Lung (tissue), 12 donors: Measurements from ENCODE around the gene USP24. TPM values are rescaled to one million over a fixed set of nuclear protein-coding genes. Genes with fewer than 3 reads are reported as not detected.
A peak's percentile ranks its signal among the peaks of the same experiment; 100 is the strongest.

Source experiments
- ATAC-seq: fragments of 200-7000 bp; cut with Tn5 transposase; one replicate; pipeline ENCODE4 v1.9.1; 2020; ENCODE audit warnings: moderate number of reproducible peaks; ENCODE audit not compliant: insufficient read depth, low FRiP score
- DNase-seq, 3 donors: peaks; one replicate each; pipeline ENCODE4 v3.0.0-alpha.2; 2013 to 2017
- H3K27ac ChIP-seq, 2 donors: one replicate each; pipeline ENCODE4 v1.5.1; 2013; ENCODE audit warnings: mild to moderate bottlenecking in 2 of 2, moderate library complexity in 2 of 2, control low read depth in 1 of 2, inconsistent platforms in 1 of 2, low read depth in 1 of 2, low read length in 1 of 2
- H3K27me3 ChIP-seq, 3 donors: one replicate each; pipeline ENCODE4 v1.5.1; 2013; ENCODE audit warnings: low read length in 2 of 3; ENCODE audit not compliant: control insufficient read depth in 3 of 3, insufficient read depth in 3 of 3
- H3K36me3 ChIP-seq, 4 donors: one replicate each; pipeline ENCODE4 v1.5.1; 2013; ENCODE audit warnings: low read length in 4 of 4, mild to moderate bottlenecking in 1 of 4, moderate library complexity in 1 of 4; ENCODE audit not compliant: control insufficient read depth in 4 of 4, insufficient read depth in 4 of 4
- H3K4me1 ChIP-seq, 5 donors: one replicate each; pipeline ENCODE4 v1.5.1; 2013; ENCODE audit warnings: low read length in 5 of 5, mild to moderate bottlenecking in 2 of 5, moderate library complexity in 1 of 5; ENCODE audit not compliant: control insufficient read depth in 5 of 5, insufficient read depth in 5 of 5
- H3K4me3 ChIP-seq: one replicate; pipeline ENCODE4 v1.5.1; 2013; ENCODE audit warnings: mild to moderate bottlenecking, control low read depth, moderate library complexity
- H3K9ac ChIP-seq, 2 donors: one replicate each; pipeline ENCODE4 v1.5.1; 2013; ENCODE audit warnings: low read length in 2 of 2, control low read depth in 1 of 2; ENCODE audit not compliant: insufficient read depth in 1 of 2
- H3K9me3 ChIP-seq, 4 donors: one replicate each; pipeline ENCODE4 v1.5.1; 2013; ENCODE audit warnings: low read length in 3 of 4, mild to moderate bottlenecking in 1 of 4, moderate library complexity in 1 of 4; ENCODE audit not compliant: control insufficient read depth in 4 of 4, insufficient read depth in 3 of 4
- WGBS, 2 donors: extraction: QIAGEN DNeasy Blood & Tissue Kit; methylation state at CpG; one replicate each; pipeline ENCODE4 v1.1.7; 2013; 5-methylcytosine and 5-hydroxymethylcytosine counted together
- polyA plus RNA-seq, 2 donors: library from polyadenylated mRNA; stranded (reverse); fragments of 200-250 nt; gene quantifications; one replicate each; pipeline ENCODE4 v1.2.1, GENCODE V29; 2013
- total RNA-seq, 2 donors: library from RNA; depleted of rRNA in 1 of 2; stranded (reverse); fragments of >200 nt in 1 of 2; gene quantifications; one replicate each; pipeline ENCODE4 v1.2.1, GENCODE V29; 2014 to 2021
- TF ChIP-seq, protein P1 (sequence below): IDR thresholded peaks from 2 replicates; pipeline ENCODE4 v1.5.1; 2012; ENCODE audit warnings: mild to moderate bottlenecking; ENCODE audit errors: control extremely low read depth, extremely low read depth
- donor health status: control.
- donor health status: control.
- donor health status: Bipolar disorder and iron deficiency.
- donor health status: healthy.
- donor health status: DM: yes; HTN: yes; CAD: no.

USP24 gene
- total and polyA plus RNA-seq, 4 donors: 7.8 to 77.8 (median 23.6) TPM

DNA sequence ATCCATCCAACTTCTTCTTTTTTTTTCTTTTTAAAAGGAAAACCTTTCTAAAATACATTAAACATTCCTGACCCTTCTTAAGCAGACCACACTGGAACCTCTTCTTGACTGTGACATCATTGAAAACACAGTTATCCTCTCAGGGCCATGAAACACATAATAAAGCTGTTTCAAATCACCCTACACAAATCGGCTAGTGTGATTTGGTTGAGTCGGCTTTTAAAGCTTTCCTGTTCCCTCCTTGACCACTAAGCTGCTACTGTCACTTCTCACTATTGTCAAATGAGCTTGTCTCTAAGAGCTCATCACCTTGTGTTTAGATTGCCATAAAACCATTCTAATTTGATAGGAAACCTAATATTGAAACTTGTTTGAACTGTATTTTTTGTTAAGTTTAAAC, 5.9 kb downstream of the USP24 start:
- no peak overlapping the region for H3K9ac ChIP-seq
- peak in 1 of 3 donors; percentile 29 for DNase-seq
- H3K36me3 ChIP-seq: peaks cover 0 to 2% (median under 1%) of the 10 kb centered on the region in 4 donors
- 14 to 36% methylated on average over 2 of the region's 2 CpGs for WGBS, 2 donors
- no peaks in the 10 kb centered on the region for H3K27me3 ChIP-seq
- H3K4me3 ChIP-seq: no peak overlapping the region
- TF ChIP-seq, protein P1, sequence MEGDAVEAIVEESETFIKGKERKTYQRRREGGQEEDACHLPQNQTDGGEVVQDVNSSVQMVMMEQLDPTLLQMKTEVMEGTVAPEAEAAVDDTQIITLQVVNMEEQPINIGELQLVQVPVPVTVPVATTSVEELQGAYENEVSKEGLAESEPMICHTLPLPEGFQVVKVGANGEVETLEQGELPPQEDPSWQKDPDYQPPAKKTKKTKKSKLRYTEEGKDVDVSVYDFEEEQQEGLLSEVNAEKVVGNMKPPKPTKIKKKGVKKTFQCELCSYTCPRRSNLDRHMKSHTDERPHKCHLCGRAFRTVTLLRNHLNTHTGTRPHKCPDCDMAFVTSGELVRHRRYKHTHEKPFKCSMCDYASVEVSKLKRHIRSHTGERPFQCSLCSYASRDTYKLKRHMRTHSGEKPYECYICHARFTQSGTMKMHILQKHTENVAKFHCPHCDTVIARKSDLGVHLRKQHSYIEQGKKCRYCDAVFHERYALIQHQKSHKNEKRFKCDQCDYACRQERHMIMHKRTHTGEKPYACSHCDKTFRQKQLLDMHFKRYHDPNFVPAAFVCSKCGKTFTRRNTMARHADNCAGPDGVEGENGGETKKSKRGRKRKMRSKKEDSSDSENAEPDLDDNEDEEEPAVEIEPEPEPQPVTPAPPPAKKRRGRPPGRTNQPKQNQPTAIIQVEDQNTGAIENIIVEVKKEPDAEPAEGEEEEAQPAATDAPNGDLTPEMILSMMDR: no peak
- peaks cover 0 to 45% (median 10%) of the 10 kb centered on the region in 5 donors for H3K4me1 ChIP-seq
- no peak overlapping the region for H3K27ac ChIP-seq
- H3K9me3 ChIP-seq: no peaks in the 10 kb centered on the region
- no peak for ATAC-seq

- no peak for ATAC-seq
- peaks cover 0 to 2% (median under 1%) of the 10 kb centered on the region in 4 donors for H3K36me3 ChIP-seq
- no peaks in the 10 kb centered on the region for H3K9me3 ChIP-seq
- no peak overlapping the region for H3K27ac ChIP-seq
- 79 to 84% methylated on average over 2 of the region's 2 CpGs for WGBS, 2 donors
- peaks cover 0 to 27% (median 10%) of the 10 kb centered on the region in 5 donors for H3K4me1 ChIP-seq
- no peak overlapping the region for H3K4me3 ChIP-seq
- DNase-seq: no peak
- H3K27me3 ChIP-seq: no peaks in the 10 kb centered on the region
- TF ChIP-seq, protein P1: no peak
- H3K9ac ChIP-seq: no peak overlapping the region
Measured at GRCh38 chr1:55206210-55206609, 9.0 kb downstream of the USP24 start.

- ATAC-seq (no peak), DNase-seq (no peak)
- H3K4me1 ChIP-seq: peaks cover 0 to 23% (median 10%) of the 10 kb centered on the region in 5 donors
- no peaks in the 10 kb centered on the region for H3K27me3 ChIP-seq
- H3K27ac ChIP-seq: peak overlapping the region in 1 of 2 donors; percentile 23
- H3K4me3 ChIP-seq: no peak overlapping the region
- no peaks in the 10 kb centered on the region for H3K9me3 ChIP-seq
- TF ChIP-seq, protein P1: no peak
- 47 to 56% methylated on average over 1 of the region's 1 CpG for WGBS, 2 donors
- H3K36me3 ChIP-seq: peaks cover 0 to 2% (median under 1%) of the 10 kb centered on the region in 4 donors
- H3K9ac ChIP-seq: no peak overlapping the region
Measured at GRCh38 chr1:55204997-55205396, 10.2 kb downstream of the USP24 start.

DNA sequence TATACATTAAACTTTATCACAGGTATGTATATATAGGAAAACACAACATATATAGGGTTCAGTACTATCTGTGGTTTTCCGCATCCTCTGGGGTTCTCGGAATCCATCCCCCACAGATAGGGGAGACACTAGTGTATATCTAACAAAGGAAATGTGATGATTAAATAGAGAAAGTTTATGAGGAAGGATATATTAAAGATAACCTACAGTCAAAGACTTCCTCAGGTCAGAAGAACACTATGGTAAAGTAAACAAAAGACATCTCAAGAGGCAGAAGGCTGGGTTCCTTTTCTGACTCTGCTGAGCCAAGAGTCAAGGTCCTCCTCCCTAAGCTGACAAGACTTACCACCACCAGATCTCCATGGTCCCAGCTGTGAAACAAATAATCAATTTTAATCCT, 12.1 kb downstream of the USP24 start:
- Histone ChIP-seq H3K27ac (no peak overlapping the region), H3K9me3 (no peaks in the 10 kb centered on the region), H3K4me1 (peaks cover 0 to 20% (median 10%) of the 10 kb centered on the region in 5 donors), H3K36me3 (peaks cover 0 to 6% (median under 1%) of the 10 kb centered on the region in 4 donors), H3K27me3 (no peaks in the 10 kb centered on the region), H3K4me3 (no peak overlapping the region), H3K9ac (no peak overlapping the region)
- ATAC-seq (no peak), DNase-seq (no peak)
- 52 to 71% methylated on average over 2 of the region's 2 CpGs for WGBS, 2 donors
- TF ChIP-seq, protein P1: no peak
